Measurements from ENCODE around the gene KLHL3. TPM values are rescaled to one million over a fixed set of nuclear protein-coding genes. Genes with fewer than 3 reads are reported as not detected.

The KLHL3 gene
- total RNA-seq, 2 experiments from 2014 or later = 9.2 to 12.2 TPM

GRCh38 chr5:137737349-137738131 lies 1.7 kb upstream of the KLHL3 start:
- H3K36me3 Mint-ChIP-seq (ENCODE audit: low read depth) = peaks cover 13% of the 10 kb centered on the region
- peaks cover 33% of the 10 kb centered on the region for H3K4me1 Mint-ChIP-seq (ENCODE audit: low read depth)
- no peaks in the 10 kb centered on the region for H3K27me3 Mint-ChIP-seq
- ChIA-PET CTCF (interaction anchor here (1.0 to 21.2 kb wide), 5 partner anchors 14 to 108 kb away, joined by 4 to 540 read pairs (median 10); no protein-coding TSS in a partner anchor), POLR2A (interaction anchor here (1.1 to 4.6 kb wide), 5 partner anchors 12 to 113 kb away, joined by 3 to 43 read pairs (median 10); partner anchors contain the start of gene HNRNPA0)
- DNase-seq (peak; percentile 48), ATAC-seq (peak; percentile 68)
- H3K9me3 Mint-ChIP-seq = peaks cover 12% of the 10 kb centered on the region
- intact Hi-C loops (cut with micrococcal nuclease) = loop anchor here (2.0 to 5.0 kb wide), 2 partner anchors 15 to 40 kb away; no protein-coding TSS in a partner anchor
- H3K4me3 Mint-ChIP-seq = no peak overlapping the region
- TF ChIP-seq CTCF (IDR thresholded peaks at IDR 0.05) = no peak
- no peak overlapping the region for H3K27ac Mint-ChIP-seq

GRCh38 chr5:137736496-137736895 lies 607 bp upstream of the KLHL3 start:
- no peak overlapping the region for H3K4me3 Mint-ChIP-seq
- TF ChIP-seq CTCF (IDR thresholded peaks at IDR 0.05) = no peak
- intact Hi-C loops (cut with micrococcal nuclease) = loop anchor here (2.0 to 5.0 kb wide), 2 partner anchors 16 to 39 kb away; no protein-coding TSS in a partner anchor
- H3K27ac Mint-ChIP-seq = no peak overlapping the region
- POLR2A ChIA-PET = interaction anchor here (1.3 to 4.6 kb wide), 6 partner anchors 11 to 40 kb away, joined by 3 to 43 read pairs (median 7); partner anchors contain the start of gene HNRNPA0
- ATAC-seq (no peak), DNase-seq (no peak)
- CTCF ChIA-PET = interaction anchor here (0.7 to 21.2 kb wide), 10 partner anchors 8 to 107 kb away, joined by 3 to 540 read pairs (median 8); no protein-coding TSS in a partner anchor
- H3K4me1 Mint-ChIP-seq (ENCODE audit: low read depth) = peaks cover 42% of the 10 kb centered on the region
- no peaks in the 10 kb centered on the region for H3K27me3 Mint-ChIP-seq
- peaks cover 13% of the 10 kb centered on the region for H3K36me3 Mint-ChIP-seq (ENCODE audit: low read depth)
- peaks cover 12% of the 10 kb centered on the region for H3K9me3 Mint-ChIP-seq

GRCh38 chr5:137734962-137735554 lies 831 bp downstream of the KLHL3 start:
- peak; percentile 44 for DNase-seq
- Mint-ChIP-seq H3K27ac (no peak overlapping the region), H3K4me1 (ENCODE audit: low read depth) (peaks cover 55% of the 10 kb centered on the region), H3K9me3 (peaks cover 12% of the 10 kb centered on the region), H3K36me3 (ENCODE audit: low read depth) (peaks cover 13% of the 10 kb centered on the region), H3K4me3 (no peak overlapping the region), H3K27me3 (no peaks in the 10 kb centered on the region)
- POLR2A ChIA-PET = interaction anchor here (1.1 to 4.6 kb wide), 6 partner anchors 13 to 39 kb away, joined by 3 to 43 read pairs (median 4); partner anchors contain the start of gene HNRNPA0
- CTCF ChIA-PET = interaction anchor here (0.9 to 21.2 kb wide), 9 partner anchors 9 to 106 kb away, joined by 3 to 540 read pairs (median 8); no protein-coding TSS in a partner anchor
- intact Hi-C loops (cut with micrococcal nuclease) = loop anchor here (5.0 kb wide), 1 partner anchor 38 kb away; no protein-coding TSS in a partner anchor
- no peak for TF ChIP-seq CTCF (IDR thresholded peaks at IDR 0.05)
- ATAC-seq = no peak

GRCh38 chr5:137734331-137734730 lies 1.6 kb downstream of the KLHL3 start:
- H3K4me3 Mint-ChIP-seq = no peak overlapping the region
- peaks cover 8% of the 10 kb centered on the region for H3K9me3 Mint-ChIP-seq
- DNase-seq (no peak), ATAC-seq (no peak)
- peaks cover 48% of the 10 kb centered on the region for H3K4me1 Mint-ChIP-seq (ENCODE audit: low read depth)
- intact Hi-C loops (cut with micrococcal nuclease) = no loop called here
- no peak for TF ChIP-seq CTCF (IDR thresholded peaks at IDR 0.05)
- ChIA-PET POLR2A (interaction anchor here (1.9 kb wide), 1 partner anchor 37 kb away, joined by 8 read pairs; no protein-coding TSS in a partner anchor), CTCF (interaction anchor here (1.1 to 21.2 kb wide), 7 partner anchors 10 to 105 kb away, joined by 3 to 540 read pairs (median 10); no protein-coding TSS in a partner anchor)
- no peak overlapping the region for H3K27ac Mint-ChIP-seq
- H3K27me3 Mint-ChIP-seq = no peaks in the 10 kb centered on the region
- H3K36me3 Mint-ChIP-seq (ENCODE audit: low read depth) = peaks cover 9% of the 10 kb centered on the region

Data from activated CD8-positive, alpha-beta T cell treated with anti-CD3 and anti-CD28 coated beads for 36 hours (primary cell).